ENCODE measurements around the gene ATR.
"Not testable (repeated sequence)": the region's sequence is repeated elsewhere in the genome, so short reads cannot be mapped to it uniquely, and the experiment has no call there.

Gene ATR

GRCh38 chr3:142560118-142560517 is 18.4 kb downstream of the ATR start:
- H3K9ac ChIP-seq (ENCODE audit: low read length) = no peak overlapping the region
- peaks cover 27% of the 10 kb centered on the region for H3K36me3 ChIP-seq (ENCODE audit: insufficient read depth, low read length)
- H3K27ac ChIP-seq (ENCODE audit: low read depth, low read length) = no peak overlapping the region
- no peaks in the 10 kb centered on the region for H3K27me3 ChIP-seq (ENCODE audit: control insufficient read depth in 1 of 2, insufficient read depth in 2 of 2, low read length in 2 of 2)
- H3K9me3 ChIP-seq (ENCODE audit: low read length) = no peaks in the 10 kb centered on the region
- H3K4me3 ChIP-seq (ENCODE audit: low read depth in 1 of 2, low read length in 2 of 2) = no peak overlapping the region
- H3K4me1 ChIP-seq (ENCODE audit: insufficient read depth, low read length) = no peaks in the 10 kb centered on the region

- no peaks in the 10 kb centered on the region for H3K9me3 ChIP-seq (ENCODE audit: low read length)
- H3K27me3 ChIP-seq (ENCODE audit: control insufficient read depth in 1 of 2, insufficient read depth in 2 of 2, low read length in 2 of 2) = no peaks in the 10 kb centered on the region
- no peak overlapping the region for H3K27ac ChIP-seq (ENCODE audit: low read depth, low read length)
- H3K9ac ChIP-seq (ENCODE audit: low read length) = no peak overlapping the region
- H3K36me3 ChIP-seq (ENCODE audit: insufficient read depth, low read length) = peaks cover 28% of the 10 kb centered on the region
- no peak overlapping the region for H3K4me3 ChIP-seq (ENCODE audit: low read depth in 1 of 2, low read length in 2 of 2)
- no peaks in the 10 kb centered on the region for H3K4me1 ChIP-seq (ENCODE audit: insufficient read depth, low read length)
Observed at GRCh38 chr3:142553741-142554140, 24.8 kb downstream of the ATR start.

- not testable (repeated sequence) for H3K9ac ChIP-seq (ENCODE audit: low read length); H3K4me1 ChIP-seq (ENCODE audit: insufficient read depth, low read length); H3K27me3 ChIP-seq (ENCODE audit: control insufficient read depth in 1 of 2, insufficient read depth in 2 of 2, low read length in 2 of 2); H3K4me3 ChIP-seq (ENCODE audit: low read depth in 1 of 2, low read length in 2 of 2); H3K9me3 ChIP-seq (ENCODE audit: low read length); H3K27ac ChIP-seq (ENCODE audit: low read depth, low read length)
- H3K36me3 ChIP-seq (ENCODE audit: insufficient read depth, low read length) = peaks cover 30% of the 10 kb centered on the region
Observed at GRCh38 chr3:142552579-142552978, 26.0 kb downstream of the ATR start.

GRCh38 chr3:142549986-142550385 is 28.5 kb downstream of the ATR start:
- Histone ChIP-seq H3K9ac (ENCODE audit: low read length) (no peak overlapping the region), H3K4me3 (ENCODE audit: low read depth in 1 of 2, low read length in 2 of 2) (no peak overlapping the region), H3K9me3 (ENCODE audit: low read length) (no peaks in the 10 kb centered on the region), H3K27me3 (ENCODE audit: control insufficient read depth in 1 of 2, insufficient read depth in 2 of 2, low read length in 2 of 2) (no peaks in the 10 kb centered on the region), H3K36me3 (ENCODE audit: insufficient read depth, low read length) (peaks cover 22% of the 10 kb centered on the region), H3K4me1 (ENCODE audit: insufficient read depth, low read length) (no peaks in the 10 kb centered on the region), H3K27ac (ENCODE audit: low read depth, low read length) (no peak overlapping the region)

GRCh38 chr3:142543307-142543706 is 35.2 kb downstream of the ATR start:
- no peaks in the 10 kb centered on the region for H3K4me1 ChIP-seq (ENCODE audit: insufficient read depth, low read length)
- no peak overlapping the region for H3K27ac ChIP-seq (ENCODE audit: low read depth, low read length)
- H3K9ac ChIP-seq (ENCODE audit: low read length) = no peak overlapping the region
- no peaks in the 10 kb centered on the region for H3K36me3 ChIP-seq (ENCODE audit: insufficient read depth, low read length)
- H3K9me3 ChIP-seq (ENCODE audit: low read length) = no peaks in the 10 kb centered on the region
- H3K27me3 ChIP-seq (ENCODE audit: control insufficient read depth in 1 of 2, insufficient read depth in 2 of 2, low read length in 2 of 2) = no peaks in the 10 kb centered on the region
- H3K4me3 ChIP-seq (ENCODE audit: low read depth in 1 of 2, low read length in 2 of 2) = no peak overlapping the region

GRCh38 chr3:142542054-142542453 is 36.5 kb downstream of the ATR start:
- H3K36me3 ChIP-seq (ENCODE audit: insufficient read depth, low read length) = no peaks in the 10 kb centered on the region
- H3K4me1 ChIP-seq (ENCODE audit: insufficient read depth, low read length) = no peaks in the 10 kb centered on the region
- no peaks in the 10 kb centered on the region for H3K9me3 ChIP-seq (ENCODE audit: low read length)
- no peak overlapping the region for H3K4me3 ChIP-seq (ENCODE audit: low read depth in 1 of 2, low read length in 2 of 2)
- no peak overlapping the region for H3K27ac ChIP-seq (ENCODE audit: low read depth, low read length)
- H3K27me3 ChIP-seq (ENCODE audit: control insufficient read depth in 1 of 2, insufficient read depth in 2 of 2, low read length in 2 of 2) = no peaks in the 10 kb centered on the region
- H3K9ac ChIP-seq (ENCODE audit: low read length) = no peak overlapping the region

- no peaks in the 10 kb centered on the region for H3K27me3 ChIP-seq (ENCODE audit: control insufficient read depth in 1 of 2, insufficient read depth in 2 of 2, low read length in 2 of 2)
- peaks cover 28% of the 10 kb centered on the region for H3K36me3 ChIP-seq (ENCODE audit: insufficient read depth, low read length)
- no peaks in the 10 kb centered on the region for H3K9me3 ChIP-seq (ENCODE audit: low read length)
- H3K4me3 ChIP-seq (ENCODE audit: low read depth in 1 of 2, low read length in 2 of 2) = no peak overlapping the region
- H3K4me1 ChIP-seq (ENCODE audit: insufficient read depth, low read length) = no peaks in the 10 kb centered on the region
- no peak overlapping the region for H3K27ac ChIP-seq (ENCODE audit: low read depth, low read length)
- no peak overlapping the region for H3K9ac ChIP-seq (ENCODE audit: low read length)
Observed at GRCh38 chr3:142536519-142536918, 42.0 kb downstream of the ATR start.

GRCh38 chr3:142534543-142534942 is 44.0 kb downstream of the ATR start:
- no peaks in the 10 kb centered on the region for H3K9me3 ChIP-seq (ENCODE audit: low read length)
- no peaks in the 10 kb centered on the region for H3K27me3 ChIP-seq (ENCODE audit: control insufficient read depth in 1 of 2, insufficient read depth in 2 of 2, low read length in 2 of 2)
- no peak overlapping the region for H3K27ac ChIP-seq (ENCODE audit: low read depth, low read length)
- H3K9ac ChIP-seq (ENCODE audit: low read length) = no peak overlapping the region
- no peaks in the 10 kb centered on the region for H3K4me1 ChIP-seq (ENCODE audit: insufficient read depth, low read length)
- H3K36me3 ChIP-seq (ENCODE audit: insufficient read depth, low read length) = peaks cover 28% of the 10 kb centered on the region
- no peak overlapping the region for H3K4me3 ChIP-seq (ENCODE audit: low read depth in 1 of 2, low read length in 2 of 2)

GRCh38 chr3:142530296-142530695 is 48.2 kb downstream of the ATR start:
- no peaks in the 10 kb centered on the region for H3K4me1 ChIP-seq (ENCODE audit: insufficient read depth, low read length)
- H3K36me3 ChIP-seq (ENCODE audit: insufficient read depth, low read length) = peaks cover 22% of the 10 kb centered on the region
- no peak overlapping the region for H3K27ac ChIP-seq (ENCODE audit: low read depth, low read length)
- no peak overlapping the region for H3K9ac ChIP-seq (ENCODE audit: low read length)
- no peaks in the 10 kb centered on the region for H3K27me3 ChIP-seq (ENCODE audit: control insufficient read depth in 1 of 2, insufficient read depth in 2 of 2, low read length in 2 of 2)
- no peak overlapping the region for H3K4me3 ChIP-seq (ENCODE audit: low read depth in 1 of 2, low read length in 2 of 2)
- no peaks in the 10 kb centered on the region for H3K9me3 ChIP-seq (ENCODE audit: low read length)

GRCh38 chr3:142523921-142524566 is 54.5 kb downstream of the ATR start:
- no peak overlapping the region for H3K27ac ChIP-seq (ENCODE audit: low read depth, low read length)
- H3K4me1 ChIP-seq (ENCODE audit: insufficient read depth, low read length) = no peaks in the 10 kb centered on the region
- peaks cover 11% of the 10 kb centered on the region for H3K36me3 ChIP-seq (ENCODE audit: insufficient read depth, low read length)
- H3K4me3 ChIP-seq (ENCODE audit: low read depth in 1 of 2, low read length in 2 of 2) = no peak overlapping the region
- H3K9me3 ChIP-seq (ENCODE audit: low read length) = no peaks in the 10 kb centered on the region
- H3K27me3 ChIP-seq (ENCODE audit: control insufficient read depth in 1 of 2, insufficient read depth in 2 of 2, low read length in 2 of 2) = no peaks in the 10 kb centered on the region
- no peak overlapping the region for H3K9ac ChIP-seq (ENCODE audit: low read length)

GRCh38 chr3:142509079-142509478 is 69.5 kb downstream of the ATR start:
- Histone ChIP-seq H3K4me3 (ENCODE audit: low read depth in 1 of 2, low read length in 2 of 2) (no peak overlapping the region), H3K36me3 (ENCODE audit: insufficient read depth, low read length) (peaks cover 4% of the 10 kb centered on the region), H3K9me3 (ENCODE audit: low read length) (no peaks in the 10 kb centered on the region), H3K27me3 (ENCODE audit: control insufficient read depth in 1 of 2, insufficient read depth in 2 of 2, low read length in 2 of 2) (no peaks in the 10 kb centered on the region), H3K27ac (ENCODE audit: low read depth, low read length) (no peak overlapping the region), H3K9ac (ENCODE audit: low read length) (no peak overlapping the region), H3K4me1 (ENCODE audit: insufficient read depth, low read length) (no peaks in the 10 kb centered on the region)

GRCh38 chr3:142507241-142507640 is 71.3 kb downstream of the ATR start:
- Histone ChIP-seq H3K4me1 (ENCODE audit: insufficient read depth, low read length) (no peaks in the 10 kb centered on the region), H3K4me3 (ENCODE audit: low read depth in 1 of 2, low read length in 2 of 2) (no peak overlapping the region), H3K27me3 (ENCODE audit: control insufficient read depth in 1 of 2, insufficient read depth in 2 of 2, low read length in 2 of 2) (no peaks in the 10 kb centered on the region), H3K9me3 (ENCODE audit: low read length) (no peaks in the 10 kb centered on the region), H3K36me3 (ENCODE audit: insufficient read depth, low read length) (no peaks in the 10 kb centered on the region), H3K27ac (ENCODE audit: low read depth, low read length) (no peak overlapping the region), H3K9ac (ENCODE audit: low read length) (no peak overlapping the region)
